ENCODE data around the gene CFAP298. TPM values are rescaled to one million over a fixed set of nuclear protein-coding genes. Genes with fewer than 3 reads are reported as not detected.

Gene CFAP298
- total and polyA plus RNA-seq, 10 of the 15 experiments (the other 5 are each of a cell fraction or from before 2014, with no cell fraction given): 9.5 to 79.1 (median 30.2) TPM

DNA sequence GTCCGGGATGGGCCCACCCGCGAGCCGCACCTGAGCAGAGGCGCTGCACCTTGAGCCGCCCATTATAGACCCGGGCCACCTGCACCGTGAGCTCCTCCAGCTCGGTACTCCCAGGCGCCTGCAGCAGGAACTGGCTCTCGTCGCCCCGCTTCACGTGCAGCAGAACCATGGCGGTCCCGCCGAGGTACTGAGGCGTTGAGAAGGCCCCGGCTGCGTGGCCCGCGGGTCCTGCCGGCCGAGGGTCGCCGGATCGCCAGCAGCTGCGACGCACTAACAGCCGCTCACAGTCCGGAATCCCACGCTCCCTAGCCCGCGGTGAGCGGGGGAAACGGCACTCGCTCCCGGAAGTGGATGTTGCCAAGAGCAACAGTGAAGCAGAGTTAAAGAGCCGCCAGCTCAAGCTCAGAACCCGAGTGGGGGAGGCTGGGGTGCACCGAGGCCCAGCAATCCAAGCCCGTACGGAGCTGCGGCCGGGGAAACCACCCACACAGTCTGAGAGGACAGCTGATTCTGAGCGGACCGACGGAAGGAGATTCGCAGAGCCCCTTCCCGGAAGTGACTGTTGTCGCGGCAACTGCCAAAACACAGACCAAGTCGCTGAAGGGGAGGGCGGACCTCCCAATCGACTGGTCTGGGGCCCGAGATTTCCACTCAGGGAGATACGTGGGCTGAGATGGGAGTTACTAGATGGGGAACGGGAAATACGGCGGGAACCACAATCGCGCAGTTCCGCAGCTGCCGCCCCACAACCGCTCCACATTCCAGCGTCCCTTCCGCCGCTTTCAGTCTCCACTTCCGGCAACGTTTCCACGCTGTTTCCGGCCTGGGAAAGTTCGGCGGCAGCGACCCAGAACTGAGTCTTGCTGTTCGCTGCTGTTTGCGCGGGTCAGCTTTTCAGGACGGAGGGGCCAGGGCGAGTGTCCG, at the start of gene CFAP298 (continued):
- TF ChIP-seq ZNF384 (IDR thresholded peaks at IDR 0.05; ENCODE audit: borderline replicate concordance, low read depth, low read length) (no peak), STAT3 (IDR thresholded peaks at IDR 0.05; ENCODE audit: low read depth, low read length) (no peak), NFYB (IDR thresholded peaks at IDR 0.05; ENCODE audit: insufficient read depth, low read depth, low read length) (no peak), GATAD2B (conservative IDR thresholded peaks at IDR 0.05; ENCODE audit: low read depth) (peak; percentile 16), TCF3 (IDR thresholded peaks at IDR 0.05; ENCODE audit: borderline replicate concordance, insufficient read depth, low read depth, low read length) (no peak), POU2F2 (IDR thresholded peaks at IDR 0.05; ENCODE audit: borderline replicate concordance, low read depth, low read length) (no peak), IKZF2 (IDR thresholded peaks at IDR 0.05) (peak; percentile 71 to 72; a peak in 3 of 4 replicates), ESRRA (IDR thresholded peaks at IDR 0.05; ENCODE audit: low read length) (no peak), ATF2 (IDR thresholded peaks at IDR 0.05; ENCODE audit: low read length) (no peak), IRF4 (IDR thresholded peaks at IDR 0.05; ENCODE audit: low read depth, low read length) (no peak), DPF2 (IDR thresholded peaks at IDR 0.05) (no peak), ZNF24 (IDR thresholded peaks at IDR 0.05) (no peak), EGR1 (IDR thresholded peaks at IDR 0.05; ENCODE audit: borderline replicate concordance in 1 of 2, low read depth in 2 of 2, low read length in 2 of 2) (peak; percentile 50 to 90), REST (IDR thresholded peaks at IDR 0.05; ENCODE audit: low read depth, low read length) (no peak), SP1 (IDR thresholded peaks at IDR 0.05; ENCODE audit: low read depth, low read length) (peak; percentile 60), ZSCAN29 (IDR thresholded peaks at IDR 0.05) (no peak), IKZF1 (conservative IDR thresholded peaks at IDR 0.05) (peak; percentile 96), CEBPZ (IDR thresholded peaks at IDR 0.05; ENCODE audit: low read depth, low read length) (no peak), SIN3A (IDR thresholded peaks at IDR 0.05; ENCODE audit: low read depth, low read length) (peak; percentile 97), CHD4 (IDR thresholded peaks at IDR 0.05) (no peak), USF1 (IDR thresholded peaks at IDR 0.05; ENCODE audit: borderline replicate concordance, extremely low read length, insufficient read depth, low read depth, low read length) (peak; percentile 4)
